Transverse colon (tissue), 4 donors: Measurements from ENCODE around the gene DAND5.

Experiments used
- EP300 ChIP-seq: sonication (generic); formaldehyde crosslinking; IDR thresholded peaks from one replicate; pipeline ENCODE4 v1.6.1; 2017; ENCODE audit warnings: antibody characterized with exemption, low read depth
- POLR2A ChIP-seq: fragments of 450-650 bp; IDR thresholded peaks from one replicate; pipeline ENCODE4 v1.6.1; 2016; ENCODE audit warnings: antibody characterized with exemption, mild to moderate bottlenecking, moderate library complexity
- POLR2AphosphoS5 ChIP-seq, 3 donors: sonication (generic); formaldehyde crosslinking; IDR thresholded peaks; one replicate each; pipeline ENCODE4 v1.6.1; 2016; ENCODE audit warnings: antibody characterized with exemption in 3 of 3
- TF ChIP-seq, protein P1 (sequence below), 5 experiments: fragments of 200-600 bp in 3 of 5; fragments of 450-650 bp in 2 of 5; sonication (generic) in 3 of 5; IDR thresholded peaks; 1 replicate in 2 of 5; 2 replicates in 3 of 5; pipeline ENCODE4 v1.5.1; 2016 to 2017; ENCODE audit warnings: antibody characterized with exemption in 5 of 5, inconsistent platforms in 3 of 5, mild to moderate bottlenecking in 2 of 5, moderate library complexity in 1 of 5

- TF ChIP-seq, protein P1, sequence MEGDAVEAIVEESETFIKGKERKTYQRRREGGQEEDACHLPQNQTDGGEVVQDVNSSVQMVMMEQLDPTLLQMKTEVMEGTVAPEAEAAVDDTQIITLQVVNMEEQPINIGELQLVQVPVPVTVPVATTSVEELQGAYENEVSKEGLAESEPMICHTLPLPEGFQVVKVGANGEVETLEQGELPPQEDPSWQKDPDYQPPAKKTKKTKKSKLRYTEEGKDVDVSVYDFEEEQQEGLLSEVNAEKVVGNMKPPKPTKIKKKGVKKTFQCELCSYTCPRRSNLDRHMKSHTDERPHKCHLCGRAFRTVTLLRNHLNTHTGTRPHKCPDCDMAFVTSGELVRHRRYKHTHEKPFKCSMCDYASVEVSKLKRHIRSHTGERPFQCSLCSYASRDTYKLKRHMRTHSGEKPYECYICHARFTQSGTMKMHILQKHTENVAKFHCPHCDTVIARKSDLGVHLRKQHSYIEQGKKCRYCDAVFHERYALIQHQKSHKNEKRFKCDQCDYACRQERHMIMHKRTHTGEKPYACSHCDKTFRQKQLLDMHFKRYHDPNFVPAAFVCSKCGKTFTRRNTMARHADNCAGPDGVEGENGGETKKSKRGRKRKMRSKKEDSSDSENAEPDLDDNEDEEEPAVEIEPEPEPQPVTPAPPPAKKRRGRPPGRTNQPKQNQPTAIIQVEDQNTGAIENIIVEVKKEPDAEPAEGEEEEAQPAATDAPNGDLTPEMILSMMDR (IDR thresholded peaks at IDR 0.05): no peak
- no peak for TF ChIP-seq POLR2AphosphoS5 (IDR thresholded peaks at IDR 0.05)
- TF ChIP-seq POLR2A: no peak
- no peak for TF ChIP-seq EP300
These were observed 39.3 kb upstream of the DAND5 start for GRCh38 chr19:12930002-12930645.
